ENCODE results near the gene NIPBL.
"Not testable (repeated sequence)": the region's sequence is repeated elsewhere in the genome, so short reads cannot be mapped to it uniquely, and the experiment has no call there.

Gene NIPBL

DNA sequence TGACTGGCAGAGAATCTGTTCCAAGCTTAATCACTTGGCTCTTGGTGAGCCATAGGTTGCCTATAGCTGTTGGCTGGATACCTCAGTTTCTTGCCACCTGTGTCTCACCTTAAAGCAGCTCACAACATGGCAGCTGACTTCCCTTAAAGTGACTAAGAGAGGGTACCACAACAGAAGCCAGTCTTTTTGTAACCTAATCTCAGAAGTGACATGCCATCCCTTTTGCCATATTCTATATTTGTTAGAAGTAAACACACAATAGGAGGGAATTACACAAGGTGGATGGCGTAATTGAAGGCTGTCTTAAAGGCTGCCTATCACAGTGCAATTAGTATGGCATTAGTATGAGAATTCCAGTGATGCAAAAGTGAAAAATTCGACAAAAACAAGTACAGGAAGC is 28.1 kb downstream of the NIPBL start:
- DNase-seq (ENCODE audit: low read depth in 3 of 3), result no peak

DNA sequence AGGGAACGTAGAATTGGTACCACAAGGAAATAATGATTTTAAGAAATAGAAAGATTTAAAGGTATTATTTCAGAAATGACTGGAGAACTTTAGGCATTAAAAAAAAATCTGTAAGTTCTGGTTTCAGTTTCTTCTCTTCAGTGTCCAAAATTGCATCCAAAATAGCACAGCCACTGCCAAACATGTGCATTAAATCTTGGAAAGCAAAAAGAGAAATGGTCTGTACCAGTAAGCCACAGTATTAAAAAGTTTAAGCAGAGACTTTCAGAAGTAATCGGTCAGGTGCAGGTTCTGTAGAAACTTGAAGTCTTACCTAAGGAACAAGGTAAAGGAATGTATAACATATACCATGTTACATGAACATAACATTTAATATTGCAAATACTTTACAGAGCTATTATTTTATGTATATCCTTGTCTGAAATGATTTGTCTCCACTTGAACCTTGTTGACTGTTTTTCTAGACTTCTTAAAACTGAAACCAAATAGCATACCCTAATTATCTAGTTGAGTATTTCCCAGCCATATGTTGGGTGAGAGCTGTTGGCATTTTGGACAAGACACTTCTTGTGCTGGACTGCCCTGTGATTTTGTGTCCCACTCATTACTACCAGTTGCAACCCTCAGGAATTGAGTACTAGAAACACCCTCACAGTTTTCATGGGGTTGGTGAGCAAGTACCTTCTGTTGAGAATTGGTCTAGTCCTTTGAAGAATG is 32.1 kb downstream of the NIPBL start:
- no peak for DNase-seq (ENCODE audit: low read depth in 3 of 3)

DNA sequence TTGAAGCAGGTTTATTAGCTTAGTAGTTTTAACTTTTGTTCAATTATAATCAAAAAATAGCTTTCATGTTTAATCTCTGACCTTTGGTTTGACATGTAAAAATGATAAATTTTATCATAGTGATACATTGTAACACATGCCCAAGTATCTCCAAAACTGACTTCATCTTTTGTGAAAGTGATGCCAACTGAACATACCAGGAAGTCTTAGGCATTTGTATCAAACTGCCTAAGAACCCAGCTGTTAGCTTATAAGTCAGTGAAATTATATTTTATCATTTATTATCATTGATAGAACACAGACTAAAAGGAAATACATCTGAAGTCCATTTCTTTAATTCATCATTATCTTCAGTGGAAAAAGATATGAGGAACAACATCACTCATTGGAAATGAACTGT is 39.1 kb downstream of the NIPBL start:
- DNase-seq (ENCODE audit: low read depth in 3 of 3), result no peak

DNA sequence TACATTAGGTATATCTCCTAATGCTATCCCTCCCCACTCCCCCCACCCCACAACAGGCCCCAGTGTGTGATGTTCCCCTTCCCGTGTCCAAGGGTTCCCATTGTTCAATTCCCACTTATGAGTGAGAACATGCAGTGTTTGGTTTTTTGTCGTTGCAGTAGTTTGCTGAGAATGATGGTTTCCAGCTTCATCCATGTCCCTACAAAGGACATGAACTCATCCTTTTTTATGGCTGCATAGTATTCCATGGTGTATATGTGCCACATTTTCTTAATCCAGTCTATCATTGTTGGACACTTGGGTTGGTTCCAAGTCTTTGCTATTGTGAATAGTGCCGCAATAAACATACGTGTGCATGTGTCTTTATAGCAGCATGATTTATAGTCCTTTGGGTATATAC is 40.0 kb downstream of the NIPBL start:
- not testable (repeated sequence) for DNase-seq (ENCODE audit: low read depth in 3 of 3)

DNA sequence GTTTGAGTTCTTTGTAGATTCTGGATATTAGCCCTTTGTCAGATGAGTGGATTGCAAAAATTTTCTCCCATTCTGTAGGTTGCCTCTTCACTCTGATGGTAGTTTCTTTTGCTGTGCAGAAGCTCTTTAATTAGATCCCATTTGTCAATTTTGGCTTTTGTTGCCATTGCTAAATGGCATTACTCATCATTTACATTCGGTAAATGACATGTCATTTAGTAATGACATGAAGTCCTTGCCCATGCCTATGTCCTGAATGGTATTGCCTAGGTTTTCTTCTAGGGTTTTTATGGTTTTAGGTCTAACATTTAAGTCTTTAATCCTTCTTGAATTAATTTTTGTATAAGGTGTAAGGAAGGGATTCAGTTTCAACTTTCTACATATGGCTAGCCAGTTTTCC is 40.8 kb downstream of the NIPBL start:
- DNase-seq (ENCODE audit: low read depth in 3 of 3), result not testable (repeated sequence)

DNA sequence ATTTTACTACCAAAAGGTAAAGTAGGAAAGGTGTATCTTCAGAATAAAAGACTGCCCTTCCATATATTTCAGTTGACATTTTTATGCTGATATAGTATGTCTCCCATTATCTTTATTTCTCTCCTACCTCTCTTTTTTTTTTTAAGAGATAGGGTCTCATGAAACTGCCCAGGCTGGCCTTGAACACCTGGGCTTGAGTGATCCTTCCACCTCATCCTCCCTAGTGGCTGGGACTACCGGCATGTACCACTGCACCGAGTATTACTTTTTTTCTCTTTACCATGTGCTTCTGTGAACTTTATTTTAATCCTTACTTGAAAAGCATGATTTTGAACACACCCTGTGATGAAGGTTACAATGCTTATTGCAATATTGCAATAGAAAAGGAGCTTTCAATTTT is 42.7 kb downstream of the NIPBL start:
- no peak for DNase-seq (ENCODE audit: low read depth in 3 of 3)

DNA sequence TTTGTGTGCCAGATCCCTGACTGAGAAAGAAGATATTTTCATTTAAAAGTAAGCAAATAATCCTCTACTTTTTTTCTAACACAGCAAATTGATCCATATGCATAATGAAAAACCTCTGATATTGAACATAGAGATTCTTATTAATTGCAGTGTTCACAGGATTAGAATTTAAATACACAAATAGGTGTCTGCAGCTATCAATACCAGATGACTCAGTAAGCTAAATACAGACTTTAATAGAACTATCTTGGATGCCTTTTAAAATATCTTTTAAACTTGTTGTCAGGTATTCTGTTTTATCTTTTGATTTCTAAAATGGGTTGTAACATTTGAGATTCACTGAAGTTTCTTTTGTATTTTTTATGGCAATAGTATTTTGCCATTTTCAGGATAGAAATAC is 43.1 kb downstream of the NIPBL start:
- DNase-seq (ENCODE audit: low read depth in 3 of 3), result no peak

DNA sequence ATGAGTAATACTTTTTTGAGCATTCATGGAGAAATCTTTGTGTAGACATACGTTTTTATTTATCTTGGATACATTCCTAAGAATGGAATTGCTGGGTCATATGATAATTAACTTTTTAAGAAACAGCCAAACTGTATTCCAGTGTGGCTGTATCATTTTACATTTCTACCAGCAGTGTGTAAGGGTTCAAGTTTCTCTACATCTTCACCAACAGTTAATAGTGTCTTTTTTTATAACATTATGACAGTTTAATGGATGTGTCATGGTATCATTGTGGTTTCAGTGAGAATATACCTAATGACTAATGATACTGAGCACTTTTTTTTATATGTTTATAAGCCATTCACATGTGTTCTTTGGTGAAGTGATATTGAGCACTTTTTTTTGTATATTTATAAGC is 52.4 kb downstream of the NIPBL start:
- DNase-seq (ENCODE audit: low read depth in 3 of 3), result no peak

DNA sequence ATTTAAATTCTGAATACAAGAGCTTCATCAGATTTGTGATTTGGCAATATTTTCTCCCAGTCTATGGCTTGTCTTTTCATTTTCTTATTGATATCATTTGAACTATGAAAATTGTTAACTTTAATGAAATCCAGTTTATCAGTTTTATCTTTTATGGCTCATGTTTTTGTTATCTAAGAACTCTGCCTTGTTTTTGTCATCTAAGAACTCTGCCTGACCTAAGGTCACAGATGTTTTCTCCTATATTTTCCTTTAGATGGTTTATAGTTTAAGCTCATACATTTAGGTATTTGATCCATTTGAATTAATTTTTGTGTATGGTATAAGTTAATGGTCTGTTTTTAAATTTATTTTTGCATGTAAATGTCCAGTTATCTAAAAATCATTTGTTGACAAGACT is 52.9 kb downstream of the NIPBL start:
- DNase-seq (ENCODE audit: low read depth in 3 of 3), result no peak

DNA sequence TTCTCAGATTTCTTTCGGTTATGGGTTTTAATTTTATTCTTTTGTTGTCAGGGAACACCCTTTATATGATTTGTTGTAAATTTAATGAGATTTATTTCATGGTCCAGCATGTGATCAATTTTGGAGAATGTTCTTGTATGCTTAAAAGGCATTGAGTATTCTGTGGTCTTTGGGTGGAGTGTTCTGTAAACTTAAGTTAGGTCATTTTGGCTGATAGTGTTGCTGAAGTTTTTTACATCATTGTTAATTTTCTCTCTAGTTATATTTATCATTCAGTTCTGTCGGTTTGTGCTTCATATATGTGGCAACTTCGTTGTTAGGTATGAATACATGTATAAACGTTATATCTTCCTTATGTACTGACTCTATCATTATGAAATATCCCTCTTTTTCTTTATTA is 55.5 kb downstream of the NIPBL start:
- DNase-seq (ENCODE audit: low read depth in 3 of 3), result no peak

DNA sequence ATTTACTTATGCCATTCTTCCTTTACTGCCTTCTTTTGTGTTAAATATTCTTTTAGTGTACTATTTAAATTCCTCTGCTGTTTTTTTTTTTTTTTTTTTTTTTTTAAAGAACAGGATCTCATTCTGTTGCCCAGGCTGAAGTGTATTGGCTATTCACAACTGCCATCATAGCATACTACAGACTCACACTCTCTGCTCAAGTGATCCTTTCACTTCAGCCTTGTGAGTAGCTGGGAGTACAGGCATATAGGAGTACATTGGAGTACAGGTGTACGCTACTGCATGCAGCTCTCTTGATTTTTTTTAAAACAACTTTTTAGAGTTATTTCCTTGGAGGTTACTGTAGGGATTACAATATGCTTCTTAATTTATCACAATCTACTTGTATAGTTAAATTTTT is 56.1 kb downstream of the NIPBL start:
- no peak for DNase-seq (ENCODE audit: low read depth in 3 of 3)

DNA sequence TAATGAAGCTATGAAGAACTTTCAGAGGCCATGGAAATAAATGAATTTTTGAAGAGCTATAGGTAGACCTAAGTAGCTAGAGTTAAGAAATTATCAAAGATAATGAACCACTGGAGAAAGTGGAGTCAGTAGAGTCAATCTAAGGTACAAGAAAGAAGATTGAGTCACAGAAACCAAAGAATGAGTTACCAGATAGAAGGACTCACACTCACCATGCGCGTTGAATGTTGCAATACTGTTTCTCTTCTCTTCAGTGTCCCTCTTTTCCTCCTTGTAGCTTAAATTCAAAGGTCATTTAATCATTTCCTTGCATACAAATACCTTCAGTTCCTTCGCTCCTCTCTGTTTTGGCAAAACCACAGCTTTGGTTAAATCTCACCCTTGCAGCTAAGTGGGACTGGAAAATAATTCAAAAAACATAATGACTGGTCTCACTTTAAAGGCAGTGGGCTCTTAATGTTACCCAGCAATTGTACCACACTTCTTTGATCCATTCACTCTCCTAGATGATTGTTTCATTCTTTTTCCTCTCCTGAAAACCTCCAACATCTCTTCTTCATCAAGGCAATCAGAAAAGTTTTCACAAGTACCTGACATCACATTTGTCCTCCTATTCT is 58.3 kb downstream of the NIPBL start:
- no peak for DNase-seq (ENCODE audit: low read depth in 3 of 3)

DNA sequence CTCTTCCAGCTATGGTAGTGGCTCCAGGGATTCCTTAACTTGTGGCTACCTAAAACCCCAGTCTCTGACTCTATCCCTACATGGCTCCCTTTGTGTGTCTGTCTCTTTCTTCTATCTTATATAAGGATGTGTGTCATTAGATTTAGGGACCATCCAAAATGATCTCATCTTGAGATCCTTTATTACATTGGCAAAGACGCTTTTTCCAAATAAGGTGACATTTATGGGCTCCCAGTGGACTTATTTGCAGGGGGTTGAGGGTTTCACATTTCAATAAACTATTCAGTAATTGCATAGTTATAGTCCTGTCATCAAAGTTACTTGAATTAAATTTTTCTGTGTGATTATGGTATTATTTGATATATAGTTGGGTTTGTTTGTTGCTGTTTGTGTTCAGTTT is 59.2 kb downstream of the NIPBL start:
- DNase-seq (ENCODE audit: low read depth in 3 of 3), result no peak

DNA sequence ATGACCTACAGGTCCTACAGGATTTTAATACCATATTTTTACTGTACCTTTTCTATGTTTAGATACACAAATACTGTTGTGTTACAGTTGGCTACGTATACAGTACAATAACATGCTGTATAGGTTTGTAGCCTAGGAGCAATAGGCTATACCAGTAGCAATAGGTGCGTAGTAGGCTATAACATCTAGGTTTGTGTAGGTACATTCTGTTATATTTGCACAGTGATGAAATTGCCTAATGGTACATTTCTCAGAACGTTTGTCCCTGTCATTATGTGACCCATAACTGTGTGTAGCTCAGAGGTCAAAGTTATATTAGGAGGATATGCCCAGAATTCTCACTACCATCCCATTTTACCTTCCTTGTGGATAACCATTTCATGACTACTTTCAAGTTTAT is 59.7 kb downstream of the NIPBL start:
- no peak for DNase-seq (ENCODE audit: low read depth in 3 of 3)

DNA sequence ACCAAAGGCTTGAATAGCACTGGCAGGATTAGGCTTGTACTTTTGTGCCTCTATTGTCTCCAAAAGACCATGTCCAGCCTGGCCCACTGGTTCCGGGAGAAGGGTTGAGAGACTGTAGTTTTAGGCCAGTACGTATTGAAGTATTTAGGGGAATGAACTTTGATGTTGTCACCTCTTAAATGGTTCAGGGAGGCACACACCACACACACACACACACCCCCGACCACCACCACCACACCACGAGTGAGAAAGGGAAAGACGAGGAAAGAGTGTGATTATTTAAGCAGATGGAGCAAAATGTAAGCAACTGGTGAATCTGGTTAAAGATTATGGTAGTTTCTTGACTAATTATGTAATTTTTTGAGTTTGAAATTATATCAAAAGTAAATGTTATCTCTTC is 61.6 kb downstream of the NIPBL start:
- DNase-seq (ENCODE audit: low read depth in 3 of 3), result no peak

DNA sequence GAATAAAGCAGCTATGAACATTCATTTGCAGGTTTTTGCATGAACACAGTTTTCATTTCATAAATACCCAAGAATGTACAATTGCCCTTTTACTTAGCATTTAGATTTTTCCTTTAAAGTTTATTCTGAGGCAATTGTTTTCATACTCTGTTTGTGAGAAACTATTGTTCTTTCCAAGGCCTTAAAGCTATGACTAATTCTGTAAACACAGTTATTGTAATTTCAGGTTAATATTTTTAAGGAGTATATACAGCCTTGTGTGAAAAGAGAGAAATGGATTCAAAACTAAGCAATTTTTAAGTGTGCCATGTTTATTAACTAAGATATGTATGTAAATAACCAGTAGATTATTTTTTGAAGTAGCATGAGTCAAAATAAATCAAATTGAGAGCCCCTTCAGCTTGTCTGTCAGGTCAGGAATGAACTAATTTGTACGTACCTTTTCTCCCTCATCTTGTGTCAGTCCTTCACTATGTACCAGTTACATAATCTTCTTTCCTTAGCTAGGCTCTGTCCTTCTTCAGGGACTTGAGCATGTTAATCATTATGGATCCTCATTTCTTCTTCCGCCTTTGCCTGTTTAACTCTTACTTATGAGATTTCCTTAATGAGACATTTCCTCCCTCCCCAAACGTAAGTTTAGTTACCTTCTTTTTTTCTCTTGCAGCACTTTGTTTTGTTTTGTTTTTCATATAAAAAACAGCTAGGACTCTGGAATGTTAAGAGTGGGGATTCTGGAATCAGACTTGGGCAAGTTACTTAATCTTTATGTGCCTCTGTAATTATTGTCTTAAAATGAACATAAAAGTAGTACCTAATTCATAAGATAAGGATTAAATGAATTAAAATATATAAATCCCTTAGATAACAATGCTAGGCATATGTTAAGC is 63.6 kb downstream of the NIPBL start:
- DNase-seq (ENCODE audit: low read depth in 3 of 3), result no peak

DNA sequence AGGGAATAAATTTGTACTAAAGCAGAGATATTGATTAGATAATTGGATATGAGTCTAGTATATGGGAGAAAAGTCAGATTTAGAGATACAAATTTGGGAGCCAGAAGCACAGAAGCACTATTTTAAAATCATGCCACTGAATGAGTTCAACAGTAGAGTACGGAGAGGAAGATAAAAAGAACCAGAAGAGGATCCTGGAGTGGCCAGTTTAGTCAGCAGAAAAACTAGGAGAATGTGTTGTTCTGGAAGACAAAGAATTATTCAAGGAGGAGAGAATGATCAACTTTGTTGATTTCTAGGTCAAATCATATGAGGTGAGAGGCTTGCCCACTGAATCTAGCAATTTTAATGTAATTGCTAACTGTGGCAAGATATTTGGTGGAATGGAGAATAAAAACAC is 67.0 kb downstream of the NIPBL start:
- DNase-seq (ENCODE audit: low read depth in 3 of 3), result no peak

DNA sequence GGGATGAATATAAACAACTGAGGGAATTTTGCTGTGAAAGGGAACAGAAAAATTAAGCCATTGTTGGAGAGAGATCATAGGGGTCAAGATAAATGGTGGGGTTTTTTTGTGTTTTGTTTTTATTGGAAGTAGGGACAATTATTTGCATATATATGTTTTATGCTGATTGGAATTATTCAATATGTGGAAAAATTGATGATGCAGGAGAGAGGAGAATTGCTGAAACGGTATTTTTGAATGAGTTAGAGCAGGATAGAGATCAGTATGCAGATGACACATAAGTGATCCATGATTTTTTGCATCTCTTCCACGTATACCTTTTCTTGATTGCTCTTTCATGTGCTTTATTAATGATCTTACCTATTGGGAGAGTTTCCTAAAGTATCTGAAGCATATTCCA is 67.5 kb downstream of the NIPBL start:
- no peak for DNase-seq (ENCODE audit: low read depth in 3 of 3)

DNA sequence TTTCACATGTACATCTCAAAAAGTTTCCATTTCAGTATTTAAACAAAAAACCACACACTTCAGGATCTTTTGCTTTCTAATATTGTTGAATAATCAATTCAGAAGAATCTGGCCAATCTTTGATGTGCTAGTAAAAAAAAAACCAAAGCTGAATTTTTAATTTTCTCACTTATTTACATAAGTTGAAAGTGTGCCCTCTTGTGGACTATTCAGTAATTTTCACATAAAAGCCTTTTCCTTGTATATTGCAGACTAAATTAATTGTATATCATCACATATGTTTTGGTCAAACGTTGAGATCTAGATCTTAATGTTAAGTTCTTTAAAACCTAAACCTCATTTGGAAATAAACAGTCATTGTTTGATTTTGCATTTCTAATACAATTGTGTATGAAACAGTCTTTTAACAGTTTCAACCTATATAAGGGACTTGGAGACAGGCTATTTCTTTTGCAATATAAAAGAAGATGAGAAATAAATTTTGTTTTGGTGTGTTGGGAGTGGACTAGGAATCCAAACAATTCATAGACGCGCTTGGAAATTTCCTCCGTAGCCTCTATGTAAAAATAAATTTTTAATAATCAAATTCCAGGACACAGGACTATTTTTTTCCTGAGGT is 68.1 kb downstream of the NIPBL start:
- no peak for DNase-seq (ENCODE audit: low read depth in 3 of 3)

DNA sequence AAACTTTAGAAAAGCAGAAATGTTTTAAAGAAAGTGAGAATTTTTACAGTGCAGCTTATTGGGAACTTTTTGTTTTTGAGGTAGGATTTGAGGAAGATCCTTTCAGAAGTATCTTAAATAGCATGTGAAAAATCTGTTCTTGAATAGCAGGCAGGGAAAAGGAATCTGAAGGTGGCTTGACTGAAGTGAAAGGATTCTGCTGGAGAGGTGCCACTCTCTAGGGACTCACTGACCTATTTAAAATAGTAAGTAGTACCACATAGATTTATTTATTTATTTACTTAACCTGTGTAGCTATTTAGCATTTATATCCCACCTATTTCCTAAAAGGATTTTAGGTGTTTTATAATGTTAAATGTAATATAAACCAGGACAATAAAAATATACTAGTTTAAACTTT is 69.1 kb downstream of the NIPBL start:
- no peak for DNase-seq (ENCODE audit: low read depth in 3 of 3)

DNA sequence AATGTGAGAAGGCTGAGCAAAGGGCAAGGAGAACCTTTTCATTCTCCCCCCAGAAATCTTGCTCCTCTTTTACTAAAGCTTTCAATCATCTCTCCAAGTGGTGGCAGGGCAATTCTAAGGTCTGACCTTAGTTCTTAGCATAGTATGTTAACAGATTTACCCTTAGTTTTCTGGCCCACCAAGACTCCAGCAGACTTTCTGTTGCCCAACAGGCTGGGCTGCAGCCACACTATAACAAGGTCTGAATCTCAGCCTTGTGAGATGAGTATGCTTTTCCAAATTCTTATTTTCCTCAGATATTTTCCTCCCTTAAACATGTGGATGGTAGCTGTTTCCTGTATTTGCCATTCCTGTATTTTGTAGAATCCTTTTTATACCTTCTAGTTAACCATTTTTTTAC is 69.5 kb downstream of the NIPBL start:
- DNase-seq (ENCODE audit: low read depth in 3 of 3), result no peak

DNA sequence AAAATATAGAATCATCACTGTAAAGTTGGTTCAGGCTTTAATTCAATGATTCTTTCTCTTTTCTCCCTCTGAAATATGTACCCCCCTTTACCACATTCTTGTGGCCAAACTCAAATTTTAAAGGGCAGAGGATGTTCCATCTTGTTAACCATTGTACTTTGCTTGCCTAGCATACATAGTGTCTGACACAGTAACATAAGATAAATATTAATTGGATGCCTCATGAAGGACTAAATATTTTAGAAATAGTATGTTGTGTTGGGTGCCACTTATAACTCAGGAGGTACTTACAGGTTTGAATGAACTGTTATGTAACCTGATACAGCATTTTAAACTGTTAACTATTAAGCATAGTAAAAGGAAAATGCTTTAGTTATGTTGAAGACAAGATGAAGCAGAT is 71.5 kb downstream of the NIPBL start:
- no peak for DNase-seq (ENCODE audit: low read depth in 3 of 3)

DNA sequence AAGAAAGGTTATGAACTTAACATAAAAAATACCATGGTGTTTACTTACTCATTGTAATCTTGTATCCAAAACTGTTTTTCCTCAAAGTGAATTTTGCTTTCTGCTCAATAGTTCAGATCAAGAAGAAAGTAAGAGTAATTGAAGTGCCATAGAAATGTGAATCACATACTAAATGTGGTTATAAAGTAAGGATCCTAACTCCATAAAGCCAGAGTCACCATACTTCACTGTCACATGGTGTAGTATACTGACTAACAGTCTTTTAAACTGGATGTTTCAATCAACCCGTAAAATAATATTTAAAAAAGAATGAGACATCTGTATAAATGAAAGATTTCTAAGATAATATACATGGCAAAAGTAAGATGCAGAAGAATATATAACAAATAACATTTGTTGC is 72.1 kb downstream of the NIPBL start:
- no peak for DNase-seq (ENCODE audit: low read depth in 3 of 3)

Measured in stimulated activated CD4-positive, alpha-beta T cell treated with anti-CD3 and anti-CD28 coated beads, TNF-alpha, amount 100 ng/mL, for 48 hours (primary cell).